Spleen (tissue), 7 donors: ENCODE data around the gene LMCD1.

Experiments
- CTCF ChIP-seq, 11 experiments: fragments of 200-600 bp in 7 of 11; fragments of 450-650 bp in 4 of 11; sonication (generic) in 4 of 11; IDR thresholded peaks in 8 of 11; conservative IDR thresholded peaks in 3 of 11; 1 replicate in 7 of 11; 2 replicates in 4 of 11; pipeline versions ENCODE4 v1.4.0 to v1.8.0; 2016 to 2021; ENCODE audit warnings: antibody characterized with exemption in 11 of 11, inconsistent platforms in 4 of 11, mild to moderate bottlenecking in 1 of 11
- POLR2A ChIP-seq, 3 donors: fragments of 450-650 bp; IDR thresholded peaks; one replicate each; pipeline ENCODE4 v1.5.1; 2017; ENCODE audit warnings: antibody characterized with exemption in 3 of 3, mild to moderate bottlenecking in 1 of 3
- POLR2AphosphoS5 ChIP-seq, 3 donors: sonication (generic); formaldehyde crosslinking; IDR thresholded peaks; one replicate each; pipeline ENCODE4 v1.5.1; 2017; ENCODE audit warnings: antibody characterized with exemption in 3 of 3
- donor health status: DM: no; HTN: no; CAD: no; lungs with moderate emphysema.
- donor health status: DM: no; HTN: no; CAD: no.
- donor health status: DM: no; HTN: no; CAD: no.

GRCh38 chr3:8466526-8466925 lies 35.1 kb upstream of the LMCD1 start:
- TF ChIP-seq CTCF (IDR thresholded peaks at IDR 0.05 in 8 of 11, conservative IDR thresholded peaks at IDR 0.05 in 3 of 11), result no peak
- no peak for TF ChIP-seq POLR2A (IDR thresholded peaks at IDR 0.05)
- no peak for TF ChIP-seq POLR2AphosphoS5 (IDR thresholded peaks at IDR 0.05)
